Hepatocyte (in vitro differentiated cells): ENCODE measurements around the gene TBCD. TPM values are rescaled to one million over a fixed set of nuclear protein-coding genes. Genes with fewer than 3 reads are reported as not detected.

Experiments
- DNase-seq: peaks from one replicate; pipeline ENCODE4 v3.0.0-alpha.2; 2016; ENCODE audit warnings: low spot score
- H2AFZ ChIP-seq: fragments of 200-600 bp; sonication (generic); 2 replicates; pipeline ENCODE4 v1.6.0; 2016; ENCODE audit warnings: antibody characterized with exemption, mild to moderate bottlenecking
- H3K27ac ChIP-seq: fragments of 200-600 bp; sonication (generic); 2 replicates; pipeline ENCODE4 v1.5.1; 2016; ENCODE audit warnings: mild to moderate bottlenecking
- H3K27me3 ChIP-seq: fragments of 200-600 bp; sonication (generic); 2 replicates; pipeline ENCODE4 v1.6.1; 2016
- H3K36me3 ChIP-seq: fragments of 200-600 bp; sonication (generic); replicated peaks from 2 replicates; pipeline ENCODE4 v1.5.1; 2016; ENCODE audit warnings: low read depth; ENCODE audit not compliant: insufficient read depth
- H3K4me1 ChIP-seq: fragments of 200-600 bp; sonication (generic); 2 replicates; pipeline ENCODE4 v1.5.1; 2016; ENCODE audit warnings: mild to moderate bottlenecking, moderate library complexity; ENCODE audit not compliant: insufficient read depth
- H3K4me2 ChIP-seq: fragments of 200-600 bp; sonication (generic); 2 replicates; pipeline ENCODE4 v1.6.0; 2016
- H3K4me3 ChIP-seq: fragments of 200-600 bp; sonication (generic); 2 replicates; pipeline ENCODE4 v1.5.1; 2016; ENCODE audit warnings: mild to moderate bottlenecking
- H3K79me2 ChIP-seq: fragments of 200-600 bp; sonication (generic); 2 replicates; pipeline ENCODE4 v1.6.0; 2017; ENCODE audit warnings: mild to moderate bottlenecking
- H3K9me2 ChIP-seq: fragments of 200-600 bp; sonication (generic); replicated peaks from 2 replicates; pipeline ENCODE4 v1.6.0; 2017; ENCODE audit warnings: mild to moderate bottlenecking; ENCODE audit not compliant: insufficient read depth
- H3K9me3 ChIP-seq: fragments of 200-600 bp; sonication (generic); 2 replicates; pipeline ENCODE4 v1.5.1; 2016; ENCODE audit warnings: low read depth, mild to moderate bottlenecking
- H4K20me1 ChIP-seq: fragments of 200-600 bp; sonication (generic); 2 replicates; pipeline ENCODE4 v1.6.0; 2016; ENCODE audit warnings: mild to moderate bottlenecking; ENCODE audit not compliant: insufficient read depth, poor library complexity, severe bottlenecking
- CTCF ChIP-seq: fragments of 200-600 bp; sonication (generic); IDR thresholded peaks from 2 replicates; pipeline ENCODE4 v1.5.1; 2016; ENCODE audit warnings: antibody characterized with exemption, mild to moderate bottlenecking; ENCODE audit not compliant: poor library complexity
- EZH2 ChIP-seq: fragments of 200-600 bp; sonication (generic); IDR thresholded peaks from 2 replicates; pipeline ENCODE4 v1.6.1; 2016; ENCODE audit warnings: antibody characterized with exemption, mild to moderate bottlenecking, borderline replicate concordance
- EZH2phosphoT487 ChIP-seq: fragments of 200-600 bp; sonication (generic); IDR thresholded peaks from one replicate; pipeline ENCODE4 v1.6.1; 2018; ENCODE audit warnings: antibody characterized with exemption, mild to moderate bottlenecking, low read depth, moderate library complexity; ENCODE audit not compliant: unreplicated experiment, severe bottlenecking
- WGBS: methylation state at CpG from one replicate; pipeline ENCODE4 v1.1.6; 2016; ENCODE audit warnings: low lambda C conversion rate; ENCODE audit errors: missing lambda C conversion rate; 5-methylcytosine and 5-hydroxymethylcytosine counted together
- polyA plus RNA-seq: library from polyadenylated mRNA; unstranded; fragments of >200 nt; fragmentation: Nextera tagmentation; extraction: Ambion mirVana; gene quantifications from 2 replicates; pipeline ENCODE4 v1.2.1, GENCODE V29; 2016
- total RNA-seq: library from RNA; depleted of rRNA; stranded (reverse); fragments of >200 nt; gene quantifications from 2 replicates; pipeline ENCODE4 v1.2.3, GENCODE V29; 2014

The TBCD gene
- total RNA-seq (24.5 and 34.4 TPM in 2 replicates), polyA plus RNA-seq (41.5 and 42.3 TPM in 2 replicates)

- Histone ChIP-seq H3K4me3 (peak within 1 kb of the TSS; percentile 94), H3K27ac (peak within 1 kb of the TSS; percentile 86), H3K4me2 (peak within 1 kb of the TSS; percentile 98), H3K36me3 (no peaks in the 10 kb centered on the region), H3K9me3 (no peaks in the 10 kb centered on the region), H3K79me2 (peaks cover 37% of the 10 kb centered on the region), H4K20me1 (peaks cover 9% of the 10 kb centered on the region), H3K27me3 (no peaks in the 10 kb centered on the region), H2AFZ (peak within 1 kb of the TSS; percentile 96), H3K4me1 (peaks cover 8% of the 10 kb centered on the region), H3K9me2 (no peaks in the 10 kb centered on the region)
- WGBS = 2% methylated on average over 66 of the region's 114 CpGs
- no peak for TF ChIP-seq EZH2
- TF ChIP-seq EZH2phosphoT487 = no peak
- TF ChIP-seq CTCF = no peak
- DNase-seq = peak; percentile 97
Observed at GRCh38 chr17:82751571-82752370, at the start of gene TBCD. TBCD (plus strand) TSS chr17:82752065; CDS start chr17:82752194, 129 bp downstream.

- DNase-seq = no peak
- H3K9me2 ChIP-seq = no peaks in the 10 kb centered on the region
- no peak overlapping the region for H3K4me2 ChIP-seq
- TF ChIP-seq EZH2phosphoT487 (no peak), CTCF (no peak), EZH2 (no peak)
- peaks cover 4% of the 10 kb centered on the region for H3K4me1 ChIP-seq
- no peak overlapping the region for H3K4me3 ChIP-seq
- H3K27ac ChIP-seq = peak overlapping the region; percentile 27
- no peaks in the 10 kb centered on the region for H4K20me1 ChIP-seq
- no peaks in the 10 kb centered on the region for H3K9me3 ChIP-seq
- H3K36me3 ChIP-seq = no peaks in the 10 kb centered on the region
- no peaks in the 10 kb centered on the region for H3K27me3 ChIP-seq
- H2AFZ ChIP-seq = no peak overlapping the region
- peaks cover 7% of the 10 kb centered on the region for H3K79me2 ChIP-seq
- 63% methylated on average over 20 of the region's 20 CpGs for WGBS
Observed at GRCh38 chr17:82702231-82702927, 49.5 kb upstream of the TBCD start.

- Histone ChIP-seq H3K9me2 (no peaks in the 10 kb centered on the region), H3K27ac (peak overlapping the region; percentile 27), H3K79me2 (no peaks in the 10 kb centered on the region), H4K20me1 (no peaks in the 10 kb centered on the region), H2AFZ (no peak overlapping the region), H3K9me3 (no peaks in the 10 kb centered on the region), H3K27me3 (no peaks in the 10 kb centered on the region), H3K36me3 (no peaks in the 10 kb centered on the region), H3K4me2 (no peak overlapping the region), H3K4me1 (peaks cover 4% of the 10 kb centered on the region), H3K4me3 (no peak overlapping the region)
- TF ChIP-seq EZH2 = no peak
- no peak for TF ChIP-seq CTCF
- no peak for TF ChIP-seq EZH2phosphoT487
- DNase-seq = no peak
- 85% methylated on average over 26 of the region's 26 CpGs for WGBS
Observed at GRCh38 chr17:82703036-82703745, 48.7 kb upstream of the TBCD start.
